Left lobe of liver (tissue), 2 donors: Measurements from ENCODE around the gene KIAA1671. TPM values are rescaled to one million over a fixed set of nuclear protein-coding genes. Genes with fewer than 3 reads are reported as not detected.
A peak's percentile ranks its signal among the peaks of the same experiment; 100 is the strongest.

Experiments
- ATAC-seq: fragments of 200-7000 bp; cut with Tn5 transposase; one replicate; pipeline ENCODE4 v1.9.1; 2020; ENCODE audit warnings: mild to moderate bottlenecking, moderate library complexity
- DNase-seq: peaks from one replicate; pipeline ENCODE4 v3.0.0-alpha.2; 2020; ENCODE audit warnings: low spot score
- total RNA-seq: library from RNA; stranded (reverse); gene quantifications from one replicate; pipeline ENCODE4 v1.2.1, GENCODE V29; 2021
- donor health status: DM: no; HTN: no; CAD: no; lungs with moderate emphysema.
- donor health status: DM: no; HTN: yes; CAD: no.

Gene KIAA1671
- total RNA-seq, 1 donor from 2014 or later: 38.9 TPM

DNA sequence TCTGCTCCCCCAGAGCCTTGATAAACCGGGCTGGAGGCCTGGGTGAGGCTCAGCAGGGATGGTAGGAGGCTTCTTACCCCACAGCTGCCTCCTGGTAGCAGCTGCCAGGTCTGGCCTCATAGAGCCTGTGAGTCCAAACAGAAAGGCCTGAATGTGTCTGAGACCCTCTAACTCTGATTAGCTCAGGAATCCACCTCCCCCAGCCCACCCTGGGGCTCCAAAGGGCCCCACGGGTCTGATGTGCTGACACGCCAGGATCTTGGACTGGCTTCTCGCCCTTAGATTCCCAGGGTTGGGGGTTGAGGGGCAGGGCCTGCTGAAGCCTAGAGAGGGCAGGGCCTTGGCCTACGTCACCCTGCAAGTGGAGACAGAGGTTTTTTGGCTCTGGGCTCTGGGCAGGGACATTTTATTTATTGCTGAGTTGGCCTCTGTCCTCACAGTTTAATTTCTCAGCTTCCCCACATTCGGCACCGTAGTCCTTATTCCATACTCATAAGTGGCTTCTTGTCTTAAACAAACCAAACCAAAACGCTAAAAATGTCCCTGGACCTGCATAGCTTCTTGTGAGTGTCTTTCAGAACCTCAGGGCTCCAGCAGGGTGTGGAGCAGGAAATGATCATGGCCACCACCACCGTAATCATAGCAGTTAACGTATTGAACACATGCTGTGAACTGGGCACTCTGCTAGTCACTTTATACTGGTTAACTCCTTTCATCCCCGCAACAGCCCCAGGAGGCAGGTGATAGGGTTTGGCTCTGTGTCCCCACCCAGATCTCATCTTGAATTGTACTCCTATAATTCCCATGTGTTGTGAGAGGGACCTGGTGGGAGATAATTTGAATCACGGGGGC lies 25.1 kb downstream of the KIAA1671 start:
- DNase-seq: peak; percentile 71
- ATAC-seq: peak; percentile 86

DNA sequence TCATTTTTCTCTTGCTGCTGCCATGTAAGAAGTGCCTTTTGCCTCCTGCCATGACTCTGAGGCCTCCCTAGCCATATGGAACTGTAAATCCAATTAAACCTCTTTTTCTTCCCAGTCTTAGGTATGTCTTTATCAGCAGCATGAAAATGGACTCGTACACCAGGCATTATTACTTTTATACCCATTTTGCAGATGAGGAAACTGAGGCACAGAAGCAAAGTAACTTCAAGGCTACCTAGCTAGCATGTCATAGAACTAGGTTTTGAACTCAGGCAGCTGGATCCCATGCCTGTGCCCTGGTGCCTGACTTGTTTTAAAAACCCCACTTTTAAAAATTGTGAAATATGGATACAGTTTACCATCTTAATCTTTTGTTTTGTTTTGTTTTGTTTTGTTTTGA lies 25.8 kb downstream of the KIAA1671 start:
- ATAC-seq (no peak), DNase-seq (no peak)

DNA sequence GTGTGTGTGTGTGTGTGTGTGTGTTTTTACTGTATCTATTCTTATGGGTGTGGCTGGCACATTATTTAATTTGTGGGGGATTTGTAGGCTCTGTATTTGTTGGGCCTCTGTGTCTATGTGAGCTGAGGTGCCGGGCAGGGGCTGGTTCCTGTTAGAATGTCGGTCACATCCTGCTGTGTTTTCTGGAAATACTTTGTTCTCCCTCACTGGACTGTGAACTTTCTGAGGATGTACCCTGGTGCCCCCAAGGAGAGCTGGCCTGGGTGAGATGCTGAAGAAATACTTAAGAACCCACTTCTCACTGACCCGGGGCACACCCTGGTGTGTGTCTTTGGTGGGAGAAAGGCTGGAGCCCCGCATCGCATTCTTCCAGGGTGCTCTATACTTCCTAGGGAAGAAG lies 28.6 kb downstream of the KIAA1671 start:
- ATAC-seq: no peak
- DNase-seq: no peak

GRCh38 chr22:24981656-24982055 lies 29.1 kb downstream of the KIAA1671 start:
- no peak for ATAC-seq
- DNase-seq: no peak

DNA sequence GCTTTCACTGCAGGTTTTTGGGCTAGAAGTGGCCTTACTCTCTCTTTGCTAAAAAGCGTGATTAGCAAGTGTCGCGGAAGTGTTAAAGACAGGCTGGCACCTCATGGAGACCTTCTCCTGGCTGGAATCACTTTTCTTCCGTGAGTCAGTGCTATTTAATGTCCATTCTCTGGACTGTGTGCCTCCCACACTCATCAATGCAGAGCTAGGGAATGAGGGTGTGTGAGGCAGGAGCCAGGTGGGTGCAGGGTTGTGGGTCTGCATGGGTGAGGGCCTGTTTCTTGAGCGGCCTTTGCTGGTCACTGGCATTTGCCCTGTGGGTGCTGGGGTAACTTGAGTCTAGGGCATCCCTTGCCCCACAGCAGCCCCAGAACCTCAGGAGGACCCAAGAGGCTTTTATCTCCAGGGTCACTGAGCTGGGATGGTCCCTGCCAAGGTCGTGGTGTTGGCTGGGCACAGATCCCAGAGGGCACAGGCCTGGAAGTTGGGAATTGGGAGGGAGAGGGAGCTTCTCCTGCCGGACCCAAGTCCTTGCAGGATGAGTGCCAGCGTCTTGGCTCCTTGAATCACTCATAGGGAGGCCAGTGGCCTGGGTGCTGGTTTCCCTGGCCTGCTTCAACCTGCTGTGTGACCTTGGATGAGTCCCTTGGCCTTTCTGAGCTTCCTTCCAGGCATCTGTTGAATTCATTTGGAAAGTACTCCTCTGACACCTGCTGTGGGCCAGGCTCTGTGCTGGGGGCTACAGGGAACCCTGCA lies 30.0 kb downstream of the KIAA1671 start:
- ATAC-seq: peak; percentile 24
- no peak for DNase-seq

GRCh38 chr22:24983151-24983550 lies 30.6 kb downstream of the KIAA1671 start:
- ATAC-seq (peak; percentile 19), DNase-seq (no peak)

DNA sequence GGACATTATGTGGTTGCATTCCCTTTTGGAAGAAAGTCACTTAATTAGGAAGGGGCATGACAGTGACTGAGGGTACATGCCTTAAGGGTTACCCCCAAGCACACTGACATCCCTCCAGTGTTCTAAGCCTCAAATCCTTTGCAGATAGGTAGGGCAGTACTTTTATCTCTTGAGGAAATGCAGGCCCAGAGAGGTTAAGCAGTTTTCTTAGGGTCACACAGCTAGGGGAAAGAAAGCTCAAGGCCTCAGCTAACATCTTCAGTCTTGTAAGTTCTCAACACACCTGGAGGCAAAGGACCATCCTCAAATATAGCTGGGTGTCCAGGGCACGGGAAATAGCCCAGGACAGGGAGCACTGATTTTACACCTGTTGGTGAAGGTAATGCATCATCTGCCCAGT lies 31.6 kb downstream of the KIAA1671 start:
- DNase-seq: no peak
- ATAC-seq: no peak

DNA sequence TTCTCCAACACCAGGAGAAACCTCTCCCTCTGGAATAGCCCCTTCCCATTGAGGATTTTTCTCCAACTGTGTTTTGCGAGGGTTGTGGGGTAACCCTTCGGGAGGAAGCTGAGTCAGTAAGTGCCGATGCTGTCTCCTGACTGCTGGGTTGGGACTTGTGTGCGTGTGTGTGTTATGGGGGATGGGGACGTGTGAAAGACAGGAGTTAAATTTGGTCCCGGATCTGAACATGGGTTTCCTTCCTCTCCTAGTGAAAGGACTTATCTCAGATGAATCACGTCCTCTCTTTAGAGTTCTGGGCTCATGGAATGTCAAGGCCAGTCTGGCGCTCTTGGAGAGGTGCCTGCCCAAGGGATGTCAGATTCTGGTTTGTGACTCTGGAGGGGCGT lies 33.3 kb downstream of the KIAA1671 start:
- DNase-seq: no peak
- peak; percentile 48 for ATAC-seq

DNA sequence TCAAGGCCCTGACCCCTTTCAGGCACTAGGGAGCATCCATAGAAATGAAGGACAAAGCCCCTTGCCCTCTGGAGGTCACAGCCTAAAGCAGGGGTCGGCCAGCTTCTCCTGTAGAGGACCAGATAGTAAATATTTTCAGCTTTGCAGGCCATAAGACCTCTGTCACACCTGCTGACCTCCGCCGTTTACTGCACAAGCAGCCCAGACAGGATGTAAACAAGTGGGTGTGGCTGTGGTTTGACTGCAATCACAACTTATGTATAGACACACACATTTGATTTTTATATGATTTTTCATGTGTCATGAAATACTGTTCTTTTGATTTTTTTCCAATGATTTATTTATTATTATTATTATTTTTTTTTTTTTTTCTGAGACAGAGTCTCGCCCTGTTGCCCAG lies 34.3 kb downstream of the KIAA1671 start:
- ATAC-seq: no peak
- no peak for DNase-seq

DNA sequence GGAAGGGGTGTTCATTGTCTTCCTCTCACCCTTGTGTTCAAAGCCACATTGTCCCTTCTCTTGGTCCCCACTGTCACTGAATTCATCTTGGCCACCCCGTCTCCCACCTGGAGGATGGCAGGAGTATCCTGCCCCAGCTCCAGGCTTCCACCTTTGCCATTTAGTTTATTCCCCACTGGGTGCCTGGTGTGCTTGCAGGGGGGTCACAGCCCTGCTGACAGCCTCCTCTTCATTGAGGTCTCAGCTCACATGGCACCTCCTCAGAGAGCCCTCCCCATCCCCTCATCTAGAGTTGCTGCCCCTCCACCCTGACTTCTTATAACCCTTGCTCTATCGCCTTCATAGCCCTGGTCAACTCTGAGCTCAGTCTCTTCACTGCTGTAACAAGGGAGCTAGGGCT lies 36.6 kb downstream of the KIAA1671 start:
- no peak for DNase-seq

GRCh38 chr22:24989541-24989951 lies 37.0 kb downstream of the KIAA1671 start:
- ATAC-seq (peak; percentile 69), DNase-seq (peak; percentile 76)

More for the DNA sequence above, 36.6 kb downstream of the KIAA1671 start:
- ATAC-seq: peak; percentile 14

- ATAC-seq: no peak
Measured at GRCh38 chr22:24990344-24990905, 37.9 kb downstream of the KIAA1671 start.

GRCh38 chr22:24992946-24993345 lies 40.4 kb downstream of the KIAA1671 start:
- no peak for ATAC-seq
- DNase-seq: no peak

More at GRCh38 chr22:24990344-24990905, 37.9 kb downstream of the KIAA1671 start:
- no peak for DNase-seq

- DNase-seq (peak; percentile 63), ATAC-seq (peak; percentile 93)
Measured at GRCh38 chr22:24994070-24994763, 41.7 kb downstream of the KIAA1671 start.

DNA sequence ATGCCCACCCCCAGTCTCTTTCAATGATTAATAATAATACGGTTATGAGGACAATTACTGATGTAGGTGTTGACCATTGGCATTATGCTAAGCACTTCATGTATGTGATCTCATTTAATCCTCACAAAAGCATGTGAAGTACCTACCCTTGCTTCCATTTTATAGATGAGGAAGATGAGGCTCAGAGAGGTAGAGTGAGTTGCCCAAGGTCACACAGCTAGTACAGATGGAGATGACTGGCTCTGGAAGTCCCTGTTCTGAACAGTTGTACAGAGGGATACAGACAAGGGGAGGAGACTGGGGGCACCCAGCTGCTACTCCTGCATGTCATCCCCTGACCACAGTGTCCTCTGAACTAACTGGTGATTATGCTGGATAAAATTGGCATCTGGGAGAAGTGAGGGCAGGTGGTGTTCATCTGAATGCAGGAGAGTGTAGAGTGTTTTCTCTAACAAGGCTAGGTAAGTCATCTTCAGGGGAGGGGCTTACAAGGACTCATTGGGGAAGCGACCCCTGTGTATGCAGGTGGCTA lies 43.2 kb downstream of the KIAA1671 start:
- DNase-seq: no peak
- ATAC-seq: no peak

GRCh38 chr22:24996420-24996952 lies 44.0 kb downstream of the KIAA1671 start:
- no peak for DNase-seq

GRCh38 chr22:24997023-24997422 lies 44.5 kb downstream of the KIAA1671 start:
- DNase-seq (no peak), ATAC-seq (no peak)

More at GRCh38 chr22:24996420-24996952, 44.0 kb downstream of the KIAA1671 start:
- ATAC-seq: no peak

- DNase-seq (no peak), ATAC-seq (no peak)
Measured at GRCh38 chr22:25000686-25001085, 48.2 kb downstream of the KIAA1671 start.

GRCh38 chr22:25002241-25002985 lies 49.9 kb downstream of the KIAA1671 start:
- ATAC-seq: peak; percentile 92
- peak; percentile 56 for DNase-seq

DNA sequence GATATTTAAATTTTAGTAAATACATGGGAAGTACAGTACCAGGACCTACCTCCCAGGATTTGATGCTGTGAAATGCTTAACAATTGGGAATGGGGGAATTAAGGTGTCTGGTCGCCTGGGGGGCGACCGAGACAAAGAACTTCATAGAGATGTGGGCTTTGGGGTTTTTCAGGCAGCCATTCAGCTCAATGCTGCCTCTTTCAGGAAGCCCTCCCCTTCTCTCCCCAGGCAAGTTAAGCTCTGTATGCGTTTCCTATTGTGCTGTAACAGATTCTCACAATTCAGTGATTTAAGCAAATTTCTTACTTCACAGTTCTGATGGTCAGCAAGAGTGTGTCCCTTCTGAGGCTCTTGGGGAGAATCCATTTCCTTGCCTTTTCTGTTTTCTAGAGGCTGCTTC lies 53.8 kb downstream of the KIAA1671 start:
- ATAC-seq (no peak), DNase-seq (no peak)
